Muscle layer of duodenum (tissue), 2 donors: ENCODE measurements around the gene NR5A1.

Source experiments
- H3K27ac ChIP-seq: one replicate; pipeline ENCODE4 v1.7.0; 2013; ENCODE audit warnings: mild to moderate bottlenecking, low read length
- H3K27me3 ChIP-seq: one replicate; pipeline ENCODE4 v1.7.0; 2013; ENCODE audit warnings: low read depth, mild to moderate bottlenecking, control low read depth, low read length
- H3K36me3 ChIP-seq, 2 donors: one replicate each; pipeline ENCODE4 v1.7.0; 2013; ENCODE audit warnings: low read length in 2 of 2, control low read depth in 1 of 2, mild to moderate bottlenecking in 1 of 2; ENCODE audit not compliant: insufficient read depth in 2 of 2, control insufficient read depth in 1 of 2
- H3K4me1 ChIP-seq, 2 donors: one replicate each; pipeline ENCODE4 v1.7.0; 2013; ENCODE audit warnings: low read length in 2 of 2, mild to moderate bottlenecking in 2 of 2, control low read depth in 1 of 2, moderate library complexity in 1 of 2; ENCODE audit not compliant: insufficient read depth in 2 of 2, control insufficient read depth in 1 of 2
- H3K4me3 ChIP-seq, 2 donors: one replicate each; pipeline ENCODE4 v1.7.0; 2013; ENCODE audit warnings: low read length in 2 of 2, low read depth in 1 of 2, mild to moderate bottlenecking in 1 of 2
- H3K9me3 ChIP-seq, 2 donors: one replicate each; pipeline ENCODE4 v1.7.0; 2013; ENCODE audit warnings: low read length in 2 of 2, control low read depth in 1 of 2, mild to moderate bottlenecking in 1 of 2; ENCODE audit not compliant: control insufficient read depth in 1 of 2
- donor health status: healthy.

The NR5A1 gene

GRCh38 chr9:124469011-124469832, 38.0 kb downstream of the NR5A1 start:
- H3K27me3 ChIP-seq = no peaks in the 10 kb centered on the region
- H3K9me3 ChIP-seq = no peaks in the 10 kb centered on the region
- no peaks in the 10 kb centered on the region for H3K4me1 ChIP-seq
- no peak overlapping the region for H3K27ac ChIP-seq
- H3K4me3 ChIP-seq = no peak overlapping the region
- no peaks in the 10 kb centered on the region for H3K36me3 ChIP-seq

GRCh38 chr9:124468061-124468740, 39.0 kb downstream of the NR5A1 start:
- no peaks in the 10 kb centered on the region for H3K4me1 ChIP-seq
- H3K4me3 ChIP-seq = no peak overlapping the region
- H3K9me3 ChIP-seq = peaks cover 0 to 2% of the 10 kb centered on the region in 2 donors
- H3K27ac ChIP-seq = no peak overlapping the region
- H3K27me3 ChIP-seq = no peaks in the 10 kb centered on the region
- no peaks in the 10 kb centered on the region for H3K36me3 ChIP-seq

GRCh38 chr9:124467410-124468060, 39.7 kb downstream of the NR5A1 start:
- Histone ChIP-seq H3K9me3 (peaks cover 0 to 9% of the 10 kb centered on the region in 2 donors), H3K4me3 (no peak overlapping the region), H3K27me3 (no peaks in the 10 kb centered on the region), H3K36me3 (no peaks in the 10 kb centered on the region), H3K4me1 (no peaks in the 10 kb centered on the region), H3K27ac (no peak overlapping the region)

GRCh38 chr9:124465736-124466135, 41.5 kb downstream of the NR5A1 start:
- H3K4me3 ChIP-seq = no peak overlapping the region
- H3K4me1 ChIP-seq = no peaks in the 10 kb centered on the region
- no peaks in the 10 kb centered on the region for H3K36me3 ChIP-seq
- peaks cover 0 to 9% of the 10 kb centered on the region in 2 donors for H3K9me3 ChIP-seq
- H3K27ac ChIP-seq = no peak overlapping the region
- no peaks in the 10 kb centered on the region for H3K27me3 ChIP-seq

- no peak overlapping the region for H3K4me3 ChIP-seq
- H3K27me3 ChIP-seq = no peaks in the 10 kb centered on the region
- peaks cover 0 to 9% of the 10 kb centered on the region in 2 donors for H3K9me3 ChIP-seq
- no peaks in the 10 kb centered on the region for H3K4me1 ChIP-seq
- no peaks in the 10 kb centered on the region for H3K36me3 ChIP-seq
- no peak overlapping the region for H3K27ac ChIP-seq
Observed at GRCh38 chr9:124462739-124463138, 44.5 kb downstream of the NR5A1 start.

- H3K36me3 ChIP-seq = no peaks in the 10 kb centered on the region
- no peak overlapping the region for H3K4me3 ChIP-seq
- peaks cover 0 to 2% of the 10 kb centered on the region in 2 donors for H3K4me1 ChIP-seq
- no peaks in the 10 kb centered on the region for H3K27me3 ChIP-seq
- H3K27ac ChIP-seq = no peak overlapping the region
- H3K9me3 ChIP-seq = peaks cover 0 to 9% of the 10 kb centered on the region in 2 donors
Observed at GRCh38 chr9:124458441-124458840, 48.8 kb downstream of the NR5A1 start.

GRCh38 chr9:124457887-124458431, 49.2 kb downstream of the NR5A1 start:
- Histone ChIP-seq H3K27ac (no peak overlapping the region), H3K27me3 (peaks cover under 1% of the 10 kb centered on the region), H3K4me3 (no peak overlapping the region), H3K4me1 (peaks cover 0 to 7% of the 10 kb centered on the region in 2 donors), H3K9me3 (peaks cover 0 to 4% of the 10 kb centered on the region in 2 donors), H3K36me3 (no peaks in the 10 kb centered on the region)

GRCh38 chr9:124457079-124457886, 49.9 kb downstream of the NR5A1 start:
- no peak overlapping the region for H3K4me3 ChIP-seq
- no peak overlapping the region for H3K27ac ChIP-seq
- H3K27me3 ChIP-seq = peaks cover 7% of the 10 kb centered on the region
- H3K36me3 ChIP-seq = no peaks in the 10 kb centered on the region
- peaks cover 0 to 14% of the 10 kb centered on the region in 2 donors for H3K4me1 ChIP-seq
- no peaks in the 10 kb centered on the region for H3K9me3 ChIP-seq

- Histone ChIP-seq H3K36me3 (no peaks in the 10 kb centered on the region), H3K4me1 (peaks cover 0 to 15% of the 10 kb centered on the region in 2 donors), H3K9me3 (no peaks in the 10 kb centered on the region), H3K27me3 (peaks cover 13% of the 10 kb centered on the region), H3K27ac (no peak overlapping the region), H3K4me3 (no peak overlapping the region)
Observed at GRCh38 chr9:124456341-124457078, 50.7 kb downstream of the NR5A1 start.

- H3K36me3 ChIP-seq = no peaks in the 10 kb centered on the region
- H3K9me3 ChIP-seq = no peaks in the 10 kb centered on the region
- no peak overlapping the region for H3K4me3 ChIP-seq
- H3K27ac ChIP-seq = no peak overlapping the region
- H3K4me1 ChIP-seq = peaks cover 0 to 18% of the 10 kb centered on the region in 2 donors
- peaks cover 20% of the 10 kb centered on the region for H3K27me3 ChIP-seq
Observed at GRCh38 chr9:124455820-124456219, 51.4 kb downstream of the NR5A1 start.
